ENCODE results near the gene PKP3.

DNA sequence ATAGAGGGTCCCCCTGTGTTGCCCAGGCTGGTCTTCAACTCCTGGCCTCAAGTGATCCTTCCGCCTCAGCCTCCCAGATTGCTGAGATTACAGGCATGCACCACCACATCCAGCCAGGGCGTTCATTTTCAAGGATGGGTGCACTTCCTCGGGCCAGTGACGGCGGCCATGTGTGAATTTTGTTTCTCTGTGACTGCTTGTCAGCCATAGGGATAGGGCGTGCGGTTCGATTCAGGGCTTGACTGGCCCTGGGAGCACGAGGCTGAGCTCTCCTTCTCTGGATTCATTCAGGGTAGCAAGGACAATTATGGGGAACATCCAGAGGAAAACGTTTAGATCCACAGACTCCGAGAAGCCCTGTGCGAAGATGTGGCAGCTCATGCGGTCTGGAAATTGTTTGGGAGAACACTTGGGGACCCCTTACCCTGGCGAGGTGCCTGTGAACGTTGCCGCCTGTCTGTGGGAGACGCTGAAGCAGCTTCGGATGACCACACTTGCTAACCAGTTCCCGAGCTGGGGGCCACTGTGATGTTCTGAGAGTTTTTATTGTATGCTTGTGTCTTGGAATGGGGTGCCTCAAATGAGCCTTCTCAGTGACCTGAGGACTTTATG is 59.0 kb downstream of the PKP3 start:
- TF ChIP-seq EP300 (IDR thresholded peaks at IDR 0.05) (no peak), POLR2A (IDR thresholded peaks at IDR 0.05) (no peak)
